ENCODE measurements around the gene SGTA.

SGTA gene

DNA sequence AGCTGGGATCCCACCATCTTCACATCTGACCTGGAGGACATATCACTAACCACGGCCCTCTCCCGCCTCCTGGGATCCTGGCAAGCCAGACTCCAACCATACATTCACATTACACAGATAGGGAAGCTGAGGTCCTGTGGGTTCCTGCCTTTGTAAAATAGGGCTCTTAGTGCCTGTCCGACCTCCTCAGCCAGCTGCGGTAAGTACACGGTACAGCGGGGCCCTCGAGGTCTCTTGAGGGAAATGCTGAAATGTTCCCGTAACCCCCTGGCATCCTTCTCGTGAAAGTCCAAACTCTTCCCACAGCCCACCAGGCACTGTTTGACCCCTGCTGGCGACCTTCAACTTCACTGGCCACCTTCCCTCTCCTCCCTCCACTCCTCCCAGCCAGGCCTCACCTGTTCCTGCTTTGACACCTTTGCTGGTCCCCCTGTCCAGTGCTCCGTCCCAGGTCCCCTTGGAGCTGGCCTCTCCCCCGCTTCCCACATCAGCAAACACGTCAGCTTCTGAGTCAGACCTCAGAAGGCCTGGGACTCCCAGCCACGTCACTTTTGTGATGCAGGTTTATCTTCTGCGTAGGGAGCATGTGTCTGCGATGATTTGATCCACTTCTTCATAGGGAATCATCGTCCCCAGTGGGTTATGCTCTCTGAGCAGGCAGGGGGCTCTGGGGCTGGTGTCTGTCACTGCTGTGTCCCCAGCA lies 71.8 kb downstream of the SGTA start:
- no peak for TF ChIP-seq POLR2AphosphoS5 (IDR thresholded peaks at IDR 0.05; ENCODE audit: low read depth, low read length)
- no peak for TF ChIP-seq SIN3A (IDR thresholded peaks at IDR 0.05; ENCODE audit: borderline replicate concordance, insufficient read depth, low read length)
- TF ChIP-seq, protein P1, sequence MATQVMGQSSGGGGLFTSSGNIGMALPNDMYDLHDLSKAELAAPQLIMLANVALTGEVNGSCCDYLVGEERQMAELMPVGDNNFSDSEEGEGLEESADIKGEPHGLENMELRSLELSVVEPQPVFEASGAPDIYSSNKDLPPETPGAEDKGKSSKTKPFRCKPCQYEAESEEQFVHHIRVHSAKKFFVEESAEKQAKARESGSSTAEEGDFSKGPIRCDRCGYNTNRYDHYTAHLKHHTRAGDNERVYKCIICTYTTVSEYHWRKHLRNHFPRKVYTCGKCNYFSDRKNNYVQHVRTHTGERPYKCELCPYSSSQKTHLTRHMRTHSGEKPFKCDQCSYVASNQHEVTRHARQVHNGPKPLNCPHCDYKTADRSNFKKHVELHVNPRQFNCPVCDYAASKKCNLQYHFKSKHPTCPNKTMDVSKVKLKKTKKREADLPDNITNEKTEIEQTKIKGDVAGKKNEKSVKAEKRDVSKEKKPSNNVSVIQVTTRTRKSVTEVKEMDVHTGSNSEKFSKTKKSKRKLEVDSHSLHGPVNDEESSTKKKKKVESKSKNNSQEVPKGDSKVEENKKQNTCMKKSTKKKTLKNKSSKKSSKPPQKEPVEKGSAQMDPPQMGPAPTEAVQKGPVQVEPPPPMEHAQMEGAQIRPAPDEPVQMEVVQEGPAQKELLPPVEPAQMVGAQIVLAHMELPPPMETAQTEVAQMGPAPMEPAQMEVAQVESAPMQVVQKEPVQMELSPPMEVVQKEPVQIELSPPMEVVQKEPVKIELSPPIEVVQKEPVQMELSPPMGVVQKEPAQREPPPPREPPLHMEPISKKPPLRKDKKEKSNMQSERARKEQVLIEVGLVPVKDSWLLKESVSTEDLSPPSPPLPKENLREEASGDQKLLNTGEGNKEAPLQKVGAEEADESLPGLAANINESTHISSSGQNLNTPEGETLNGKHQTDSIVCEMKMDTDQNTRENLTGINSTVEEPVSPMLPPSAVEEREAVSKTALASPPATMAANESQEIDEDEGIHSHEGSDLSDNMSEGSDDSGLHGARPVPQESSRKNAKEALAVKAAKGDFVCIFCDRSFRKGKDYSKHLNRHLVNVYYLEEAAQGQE (IDR thresholded peaks at IDR 0.05; ENCODE audit: insufficient read depth in 1 of 2, low read depth in 2 of 2, low read length in 2 of 2): no peak
- no peak for TF ChIP-seq FOXP2 (optimal IDR thresholded peaks at IDR 0.05; ENCODE audit: borderline replicate concordance, extremely low read depth, extremely low read length, insufficient read depth)
- TF ChIP-seq TAF1 (IDR thresholded peaks at IDR 0.05; ENCODE audit: borderline replicate concordance, insufficient read depth, low read length): no peak

DNA sequence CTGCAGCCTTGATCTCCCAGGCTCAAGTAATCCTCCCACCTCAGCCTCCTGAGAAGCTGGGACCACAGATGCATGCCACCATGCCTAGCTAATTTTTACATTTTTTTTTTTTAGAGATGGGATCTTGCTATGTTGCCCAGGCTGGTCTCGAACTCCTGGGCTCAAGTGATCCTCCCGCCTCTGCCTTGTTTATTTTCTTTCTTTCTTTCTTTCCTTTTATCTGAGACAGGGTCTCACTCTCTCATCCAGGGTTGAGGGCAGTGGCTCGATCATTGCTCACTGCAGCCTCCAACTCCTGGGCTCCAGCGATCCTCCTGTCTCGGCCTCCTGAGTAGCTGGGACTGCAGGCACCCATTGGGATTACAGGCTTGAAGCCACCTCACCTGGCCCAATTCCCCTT lies 76.8 kb downstream of the SGTA start:
- TF ChIP-seq TAF1 (IDR thresholded peaks at IDR 0.05; ENCODE audit: borderline replicate concordance, insufficient read depth, low read length) (no peak), FOXP2 (optimal IDR thresholded peaks at IDR 0.05; ENCODE audit: borderline replicate concordance, extremely low read depth, extremely low read length, insufficient read depth) (no peak), POLR2AphosphoS5 (IDR thresholded peaks at IDR 0.05; ENCODE audit: low read depth, low read length) (no peak), SIN3A (IDR thresholded peaks at IDR 0.05; ENCODE audit: borderline replicate concordance, insufficient read depth, low read length) (no peak)
- TF ChIP-seq, protein P1 (IDR thresholded peaks at IDR 0.05; ENCODE audit: insufficient read depth in 1 of 2, low read depth in 2 of 2, low read length in 2 of 2): no peak

Data from PFSK-1 (cell line).